Urothelium cell line (cell line): ENCODE results near the gene C3orf49.
A peak's percentile ranks its signal among the peaks of the same experiment; 100 is the strongest.

ENCODE experiments used
- DNase-seq: peaks from one replicate; pipeline ENCODE4 v3.0.0; 2011; ENCODE audit warnings: low spot score, mixed read lengths
- FAIRE-seq: peaks from 2 replicates; lab custom pipeline; 2011; peaks lifted over from hg19 to GRCh38; lab: Jason Lieb, UNC

The C3orf49 gene

GRCh38 chr3:63878394-63879060 is 59.4 kb downstream of the C3orf49 start:
- FAIRE-seq, result no peak
- no peak for DNase-seq

GRCh38 chr3:63880653-63881052 is 61.6 kb downstream of the C3orf49 start:
- no peak for FAIRE-seq
- no peak for DNase-seq

GRCh38 chr3:63886858-63887257 is 67.8 kb downstream of the C3orf49 start:
- FAIRE-seq (peak; percentile 40), DNase-seq (no peak)

- no peak for FAIRE-seq
Observed at GRCh38 chr3:63891518-63891917, 72.4 kb downstream of the C3orf49 start.

GRCh38 chr3:63892773-63893352 is 73.8 kb downstream of the C3orf49 start:
- DNase-seq (no peak), FAIRE-seq (no peak)

More at GRCh38 chr3:63891518-63891917, 72.4 kb downstream of the C3orf49 start:
- DNase-seq, result no peak

- no peak for FAIRE-seq
- no peak for DNase-seq
Observed at GRCh38 chr3:63895422-63896189, 76.5 kb downstream of the C3orf49 start.

- FAIRE-seq (no peak), DNase-seq (no peak)
Observed at GRCh38 chr3:63896332-63897030, 77.4 kb downstream of the C3orf49 start.
